NCI-H1417 (cell line): ENCODE measurements around the gene CAPRIN2.
A peak's percentile ranks its signal among the peaks of the same experiment; 100 is the strongest.

Source experiments
- DNase-seq, 3 experiments: peaks; one replicate each; lab custom pipeline; 2025; lab: John Stamatoyannopoulos, UW

Gene CAPRIN2

GRCh38 chr12:30754750-30755394 is at the start of gene CAPRIN2:
Gene CAPRIN2, minus strand, starts transcription at chr12:30754951. Its CDS starts 1,431 bp downstream, at chr12:30753520.
- peak; percentile 95 to 100 (median 99) for DNase-seq

- no peak for DNase-seq
Measured at GRCh38 chr12:30797689-30798088, 42.9 kb upstream of the CAPRIN2 start.

GRCh38 chr12:30796891-30797371 is 42.2 kb upstream of the CAPRIN2 start:
- DNase-seq = peak in 2 of 3 experiments; percentile 33 to 48

GRCh38 chr12:30796313-30796780 is 41.6 kb upstream of the CAPRIN2 start:
- DNase-seq = peak; percentile 4 to 75 (median 67)

GRCh38 chr12:30795410-30796312 is 40.9 kb upstream of the CAPRIN2 start:
- DNase-seq = peak in 2 of 3 experiments; percentile 73 to 75

- peak in 1 of 3 experiments; percentile 75 for DNase-seq
Measured at GRCh38 chr12:30794591-30795409, 40.0 kb upstream of the CAPRIN2 start.

- DNase-seq = no peak
Measured at GRCh38 chr12:30794020-30794419, 39.3 kb upstream of the CAPRIN2 start.

GRCh38 chr12:30792648-30793499 is 38.1 kb upstream of the CAPRIN2 start:
- DNase-seq = no peak

GRCh38 chr12:30792085-30792484 is 37.3 kb upstream of the CAPRIN2 start:
- DNase-seq = no peak

- DNase-seq = no peak
Measured at GRCh38 chr12:30788754-30789153, 34.0 kb upstream of the CAPRIN2 start.

GRCh38 chr12:30785630-30786029 is 30.9 kb upstream of the CAPRIN2 start:
- DNase-seq = no peak

- no peak for DNase-seq
Measured at GRCh38 chr12:30784508-30784907, 29.8 kb upstream of the CAPRIN2 start.

GRCh38 chr12:30783946-30784345 is 29.2 kb upstream of the CAPRIN2 start:
- DNase-seq = no peak

- DNase-seq = no peak
Measured at GRCh38 chr12:30782316-30783173, 27.8 kb upstream of the CAPRIN2 start.

GRCh38 chr12:30779578-30779977 is 24.8 kb upstream of the CAPRIN2 start:
- no peak for DNase-seq

GRCh38 chr12:30779178-30779577 is 24.4 kb upstream of the CAPRIN2 start:
- no peak for DNase-seq

- no peak for DNase-seq
Measured at GRCh38 chr12:30774599-30774998, 19.8 kb upstream of the CAPRIN2 start.

- DNase-seq = no peak
Measured at GRCh38 chr12:30769802-30770201, 15.1 kb upstream of the CAPRIN2 start.

GRCh38 chr12:30764251-30764650 is 9.5 kb upstream of the CAPRIN2 start:
- peak in 2 of 3 experiments; percentile 92 to 96 for DNase-seq

GRCh38 chr12:30763053-30763452 is 8.3 kb upstream of the CAPRIN2 start:
- no peak for DNase-seq
